Karpas-422 (cell line): Measurements from ENCODE around the gene SKP1. TPM values are rescaled to one million over a fixed set of nuclear protein-coding genes. Genes with fewer than 3 reads are reported as not detected.

Source experiments
- DNase-seq: peaks from one replicate; pipeline ENCODE4 v3.0.0-alpha.2; 2015
- H2AFZ ChIP-seq: fragments of 200-600 bp; sonication (generic); 2 replicates; pipeline ENCODE4 v1.6.1; 2014; ENCODE audit warnings: antibody characterized with exemption, low read length, mixed read lengths
- H3K27ac ChIP-seq: fragments of 200-600 bp; sonication (generic); 2 replicates; pipeline ENCODE4 v1.5.1; 2014; ENCODE audit warnings: mild to moderate bottlenecking, low read length, moderate library complexity
- H3K27me3 ChIP-seq: fragments of 200-600 bp; sonication (generic); 2 replicates; pipeline ENCODE4 v1.6.1; 2014; ENCODE audit warnings: low read length, mixed read lengths
- H3K36me3 ChIP-seq: fragments of 200-600 bp; sonication (generic); 2 replicates; pipeline ENCODE4 v1.6.1; 2014; ENCODE audit warnings: low read length, mixed read lengths; ENCODE audit not compliant: insufficient read depth
- H3K4me1 ChIP-seq: fragments of 200-600 bp; sonication (generic); 2 replicates; pipeline ENCODE4 v1.6.1; 2014; ENCODE audit warnings: mild to moderate bottlenecking, low read length, mixed read lengths
- H3K4me2 ChIP-seq: fragments of 200-600 bp; sonication (generic); 2 replicates; pipeline ENCODE4 v1.6.1; 2014; ENCODE audit warnings: low read length, low read depth, mild to moderate bottlenecking; ENCODE audit not compliant: poor library complexity, severe bottlenecking
- H3K4me3 ChIP-seq: fragments of 200-600 bp; sonication (generic); 2 replicates; pipeline ENCODE4 v1.5.1; 2014; ENCODE audit warnings: mild to moderate bottlenecking, antibody characterized with exemption, low read length, mixed read lengths
- H3K79me2 ChIP-seq: fragments of 200-600 bp; sonication (generic); 2 replicates; pipeline ENCODE4 v1.6.1; 2014; ENCODE audit warnings: mild to moderate bottlenecking, low read length, mixed read lengths
- H3K9ac ChIP-seq: fragments of 200-600 bp; sonication (generic); 2 replicates; pipeline ENCODE4 v1.6.0; 2014; ENCODE audit warnings: low read length
- H3K9me2 ChIP-seq: fragments of 200-600 bp; sonication (generic), shearing (Covaris generic); replicated peaks from 2 replicates; pipeline ENCODE4 v1.6.0; 2014; ENCODE audit warnings: mild to moderate bottlenecking, low read length, moderate library complexity; ENCODE audit not compliant: insufficient read depth
- H3K9me3 ChIP-seq: fragments of 300-700, 200-600 bp; sonication (generic); 2 replicates; pipeline ENCODE4 v1.6.1; 2014; ENCODE audit warnings: low read length, mixed read lengths
- H4K20me1 ChIP-seq: fragments of 200-600 bp; sonication (generic); 2 replicates; pipeline ENCODE4 v1.6.1; 2014; ENCODE audit warnings: mild to moderate bottlenecking, antibody characterized with exemption, low read length, low read depth; ENCODE audit not compliant: insufficient read depth
- total RNA-seq: library from RNA; depleted of rRNA; stranded (reverse); fragments of >200 nt; shearing (Covaris generic); gene quantifications from 2 replicates; pipeline ENCODE4 v1.2.3, GENCODE V29; 2014; ENCODE audit warnings: low replicate concordance

The SKP1 gene
- total RNA-seq, 1 experiment from 2014 or later, result 210 TPM

GRCh38 chr5:134116286-134116685 is 60.5 kb downstream of the SKP1 start:
- H3K79me2 ChIP-seq, result no peaks in the 10 kb centered on the region
- H3K9me3 ChIP-seq, result no peaks in the 10 kb centered on the region
- no peak overlapping the region for H3K4me2 ChIP-seq
- no peaks in the 10 kb centered on the region for H3K36me3 ChIP-seq
- H3K4me3 ChIP-seq, result no peak overlapping the region
- H3K27ac ChIP-seq, result no peak overlapping the region
- DNase-seq, result no peak
- H4K20me1 ChIP-seq, result 0 out of 2 replicates have a peak, but pooled peaks cover 6% of the 10 kb centered on the region
- H3K27me3 ChIP-seq, result no peaks in the 10 kb centered on the region
- H3K4me1 ChIP-seq, result peaks cover 5% of the 10 kb centered on the region
- no peak overlapping the region for H2AFZ ChIP-seq
- no peak overlapping the region for H3K9ac ChIP-seq
- H3K9me2 ChIP-seq, result no peaks in the 10 kb centered on the region

- Histone ChIP-seq H3K79me2 (no peaks in the 10 kb centered on the region), H4K20me1 (0 out of 2 replicates have a peak, but pooled peaks cover 6% of the 10 kb centered on the region), H3K27me3 (no peaks in the 10 kb centered on the region), H3K4me2 (no peak overlapping the region), H3K27ac (no peak overlapping the region), H3K9me3 (no peaks in the 10 kb centered on the region), H3K36me3 (no peaks in the 10 kb centered on the region), H3K4me1 (peaks cover 5% of the 10 kb centered on the region), H3K9me2 (no peaks in the 10 kb centered on the region), H3K9ac (no peak overlapping the region), H3K4me3 (no peak overlapping the region), H2AFZ (no peak overlapping the region)
- DNase-seq, result no peak
Measured at GRCh38 chr5:134115806-134116175, 61.0 kb downstream of the SKP1 start.

GRCh38 chr5:134114886-134115805 is 61.6 kb downstream of the SKP1 start:
- Histone ChIP-seq H3K9ac (no peak overlapping the region), H3K36me3 (no peaks in the 10 kb centered on the region), H2AFZ (no peak overlapping the region), H3K9me2 (no peaks in the 10 kb centered on the region), H3K4me2 (no peak overlapping the region), H3K27ac (no peak overlapping the region), H3K4me1 (peaks cover 5% of the 10 kb centered on the region), H3K9me3 (no peaks in the 10 kb centered on the region), H3K79me2 (no peaks in the 10 kb centered on the region), H4K20me1 (0 out of 2 replicates have a peak, but pooled peaks cover 5% of the 10 kb centered on the region), H3K4me3 (no peak overlapping the region), H3K27me3 (no peaks in the 10 kb centered on the region)
- DNase-seq, result no peak

GRCh38 chr5:134113902-134114875 is 62.6 kb downstream of the SKP1 start, which contains the start of gene TCF7:
Gene TCF7, plus strand, starts transcription at chr5:134114681. Its CDS starts 226 bp downstream, at chr5:134114907.
- peak; percentile 73 for DNase-seq

GRCh38 chr5:134113363-134113889 is 63.3 kb downstream of the SKP1 start:
- DNase-seq, result no peak
- H2AFZ ChIP-seq, result no peak overlapping the region

More at GRCh38 chr5:134113902-134114875, 62.6 kb downstream of the SKP1 start, which contains the start of gene TCF7:
- H3K79me2 ChIP-seq, result no peaks in the 10 kb centered on the region
- H3K4me2 ChIP-seq, result peak within 1 kb of the TSS; percentile 64
- no peaks in the 10 kb centered on the region for H3K36me3 ChIP-seq
- no peaks in the 10 kb centered on the region for H4K20me1 ChIP-seq
- no peaks in the 10 kb centered on the region for H3K9me2 ChIP-seq
- no peak within 1 kb of the TSS for H3K27ac ChIP-seq
- H3K9me3 ChIP-seq, result no peaks in the 10 kb centered on the region
- peak within 1 kb of the TSS; percentile 52; the same call in 1 of the 2 replicates for H3K4me3 ChIP-seq
- no peaks in the 10 kb centered on the region for H3K27me3 ChIP-seq
- H3K4me1 ChIP-seq, result peaks cover 5% of the 10 kb centered on the region
- no peak within 1 kb of the TSS for H3K9ac ChIP-seq
- H2AFZ ChIP-seq, result peak within 1 kb of the TSS; percentile 86; the same call in 1 of the 2 replicates

GRCh38 chr5:134112726-134113362 is 63.9 kb downstream of the SKP1 start:
- Histone ChIP-seq H3K9me3 (no peaks in the 10 kb centered on the region), H3K4me1 (peaks cover 5% of the 10 kb centered on the region), H2AFZ (no peak overlapping the region), H3K9me2 (no peaks in the 10 kb centered on the region), H3K4me2 (no peak overlapping the region), H4K20me1 (no peaks in the 10 kb centered on the region), H3K9ac (no peak overlapping the region), H3K27ac (no peak overlapping the region), H3K36me3 (no peaks in the 10 kb centered on the region), H3K79me2 (no peaks in the 10 kb centered on the region), H3K4me3 (no peak overlapping the region), H3K27me3 (no peaks in the 10 kb centered on the region)
- no peak for DNase-seq

More at GRCh38 chr5:134113363-134113889, 63.3 kb downstream of the SKP1 start:
- no peaks in the 10 kb centered on the region for H3K36me3 ChIP-seq
- H3K4me3 ChIP-seq, result no peak overlapping the region
- no peaks in the 10 kb centered on the region for H3K27me3 ChIP-seq
- H3K4me2 ChIP-seq, result no peak overlapping the region
- H3K79me2 ChIP-seq, result no peaks in the 10 kb centered on the region
- peaks cover 5% of the 10 kb centered on the region for H3K4me1 ChIP-seq
- H4K20me1 ChIP-seq, result no peaks in the 10 kb centered on the region
- no peak overlapping the region for H3K27ac ChIP-seq
- no peaks in the 10 kb centered on the region for H3K9me2 ChIP-seq
- H3K9me3 ChIP-seq, result no peaks in the 10 kb centered on the region
- no peak overlapping the region for H3K9ac ChIP-seq

GRCh38 chr5:134111741-134112647 is 64.8 kb downstream of the SKP1 start:
- no peak overlapping the region for H3K27ac ChIP-seq
- H4K20me1 ChIP-seq, result no peaks in the 10 kb centered on the region
- H3K36me3 ChIP-seq, result no peaks in the 10 kb centered on the region
- H3K27me3 ChIP-seq, result no peaks in the 10 kb centered on the region
- H3K9ac ChIP-seq, result no peak overlapping the region
- H3K9me3 ChIP-seq, result no peaks in the 10 kb centered on the region
- DNase-seq, result no peak
- H3K79me2 ChIP-seq, result no peaks in the 10 kb centered on the region
- H3K9me2 ChIP-seq, result no peaks in the 10 kb centered on the region
- no peak overlapping the region for H3K4me2 ChIP-seq
- H3K4me3 ChIP-seq, result no peak overlapping the region
- peaks cover 5% of the 10 kb centered on the region for H3K4me1 ChIP-seq
- H2AFZ ChIP-seq, result no peak overlapping the region
